ENCODE data around the gene LMAN2L.

LMAN2L gene

GRCh38 chr2:96703021-96703751 is 36.7 kb downstream of the LMAN2L start:
- DNase-seq = no peak

- DNase-seq = no peak
Measured at GRCh38 chr2:96702098-96702785, 37.6 kb downstream of the LMAN2L start.

GRCh38 chr2:96701636-96702035 is 38.2 kb downstream of the LMAN2L start:
- no peak for DNase-seq

GRCh38 chr2:96700086-96700485 is 39.8 kb downstream of the LMAN2L start:
- DNase-seq = no peak

GRCh38 chr2:96699621-96700020 is 40.2 kb downstream of the LMAN2L start:
- DNase-seq = no peak

- no peak for DNase-seq
Measured at GRCh38 chr2:96699021-96699420, 40.8 kb downstream of the LMAN2L start.

GRCh38 chr2:96698221-96698861 is 41.5 kb downstream of the LMAN2L start:
- no peak for DNase-seq

- no peak for DNase-seq
Measured at GRCh38 chr2:96697476-96697875, 42.4 kb downstream of the LMAN2L start.

GRCh38 chr2:96695602-96696001 is 44.3 kb downstream of the LMAN2L start:
- DNase-seq = no peak

GRCh38 chr2:96694816-96695455 is 44.9 kb downstream of the LMAN2L start:
- DNase-seq = no peak

GRCh38 chr2:96694279-96694678 is 45.6 kb downstream of the LMAN2L start:
- DNase-seq = no peak

GRCh38 chr2:96693286-96694200 is 46.3 kb downstream of the LMAN2L start:
- no peak for DNase-seq

- DNase-seq = no peak
Measured at GRCh38 chr2:96692094-96692971, 47.5 kb downstream of the LMAN2L start.

- no peak for DNase-seq
Measured at GRCh38 chr2:96691022-96691612, 48.7 kb downstream of the LMAN2L start.

GRCh38 chr2:96690306-96691021 is 49.4 kb downstream of the LMAN2L start:
- no peak for DNase-seq

GRCh38 chr2:96689431-96689991 is 50.4 kb downstream of the LMAN2L start:
- no peak for DNase-seq

- no peak for DNase-seq
Measured at GRCh38 chr2:96688649-96689430, 51.0 kb downstream of the LMAN2L start.

GRCh38 chr2:96687711-96688640 is 51.9 kb downstream of the LMAN2L start:
- no peak for DNase-seq
